Measurements from ENCODE around the gene MSRB1. TPM values are rescaled to one million over a fixed set of nuclear protein-coding genes. Genes with fewer than 3 reads are reported as not detected.
A peak's percentile ranks its signal among the peaks of the same experiment; 100 is the strongest.
"Not testable (repeated sequence)": the region's sequence is repeated elsewhere in the genome, so short reads cannot be mapped to it uniquely, and the experiment has no call there.

MSRB1 gene
- total and polyA plus RNA-seq, 5 donors, result 18.0 to 39.2 (median 26.9) TPM

DNA sequence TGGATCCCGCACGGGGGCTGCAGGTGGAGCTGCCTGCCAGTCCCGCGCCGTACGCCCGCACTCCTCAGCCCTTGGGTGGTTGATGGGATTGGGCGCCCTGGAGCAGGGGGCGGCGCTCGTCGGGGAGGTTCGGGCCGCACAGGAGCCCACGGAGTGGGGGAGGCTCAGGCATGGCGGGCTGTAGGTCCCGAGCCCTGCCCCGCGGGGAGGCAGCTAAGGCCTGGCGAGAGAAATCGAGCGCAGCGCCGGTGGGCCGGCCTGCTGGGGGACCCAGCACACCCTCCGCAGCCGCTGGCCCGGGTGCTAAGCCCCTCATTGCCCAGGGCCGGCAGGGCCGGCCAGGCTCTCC, 15.1 kb upstream of the MSRB1 start:
- H3K27me3 ChIP-seq (ENCODE audit: control insufficient read depth, insufficient read depth); H3K27ac ChIP-seq (ENCODE audit: low read length); H3K4me3 ChIP-seq (ENCODE audit: low read length); intact Hi-C loops (cut with DNase I); H3K4me1 ChIP-seq (ENCODE audit: control insufficient read depth, insufficient read depth, low read length); ATAC-seq; H3K9me3 ChIP-seq (ENCODE audit: control insufficient read depth, low read length): not testable (repeated sequence)
- DNase-seq, result peak in 2 of 3 donors; percentile 19 to 59
- WGBS, result 70% methylated on average over 30 of the region's 30 CpGs

DNA sequence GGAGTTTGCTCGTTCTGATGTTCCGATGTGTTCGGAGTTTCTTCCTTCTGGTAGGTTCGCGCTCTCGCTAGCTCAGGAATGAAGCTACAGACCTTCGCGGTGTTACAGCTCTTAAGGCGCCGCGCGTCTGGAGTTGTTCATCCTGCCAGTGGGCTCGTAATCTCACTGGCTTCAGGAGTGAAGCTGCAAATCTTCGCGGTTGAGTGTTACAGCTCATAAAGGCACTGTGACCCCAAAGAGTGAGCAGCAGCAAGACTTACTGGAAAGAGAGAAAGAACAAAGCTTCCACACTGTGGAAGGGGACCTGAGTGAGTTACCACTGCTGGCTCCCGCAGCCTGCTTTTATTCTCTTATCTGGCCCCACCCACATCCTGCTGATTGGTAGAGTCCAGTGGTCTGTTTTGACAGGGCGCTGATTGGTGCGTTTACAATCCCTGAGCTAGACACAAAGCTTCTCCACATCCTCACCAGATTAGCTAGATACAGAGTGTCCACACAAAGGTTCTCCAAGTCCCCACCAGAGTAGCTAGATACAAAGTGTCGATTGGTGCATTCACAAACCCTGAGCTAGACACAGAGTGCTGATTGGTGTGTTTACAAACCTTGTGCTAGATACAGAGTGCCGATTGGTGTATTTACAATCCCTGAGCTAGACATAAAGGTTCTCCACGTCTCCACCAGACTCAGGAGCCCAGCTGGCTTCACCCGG, 14.6 kb upstream of the MSRB1 start:
- H3K4me1 ChIP-seq (ENCODE audit: control insufficient read depth, insufficient read depth, low read length); intact Hi-C loops (cut with DNase I); H3K27ac ChIP-seq (ENCODE audit: low read length); H3K27me3 ChIP-seq (ENCODE audit: control insufficient read depth, insufficient read depth); ATAC-seq; H3K4me3 ChIP-seq (ENCODE audit: low read length); DNase-seq; H3K9me3 ChIP-seq (ENCODE audit: control insufficient read depth, low read length): not testable (repeated sequence)
- WGBS, result 84% methylated on average over 21 of the region's 22 CpGs

DNA sequence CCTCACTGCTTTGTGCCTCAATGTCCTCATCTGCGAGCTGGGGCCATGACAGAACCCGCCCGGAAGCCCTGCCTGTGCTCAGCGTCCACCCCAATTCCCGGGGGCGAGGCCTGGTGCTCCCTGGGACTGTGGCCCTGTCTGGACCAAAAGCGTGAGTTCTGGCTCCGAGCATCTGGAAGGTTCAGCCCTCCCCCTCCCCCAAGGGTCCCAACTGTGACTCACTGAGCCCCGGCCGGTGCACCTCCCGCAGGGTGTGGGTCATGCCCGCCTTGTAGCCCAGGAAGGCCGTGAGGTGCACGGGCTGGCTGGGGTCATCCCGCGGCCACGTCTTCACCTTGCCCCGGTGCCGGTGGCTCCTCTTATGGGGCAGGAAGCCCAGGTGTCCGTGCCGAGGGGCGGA, 10.7 kb upstream of the MSRB1 start:
- no peaks in the 10 kb centered on the region for H3K4me1 ChIP-seq (ENCODE audit: control insufficient read depth, insufficient read depth, low read length)
- no peak overlapping the region for H3K4me3 ChIP-seq (ENCODE audit: low read length)

DNA sequence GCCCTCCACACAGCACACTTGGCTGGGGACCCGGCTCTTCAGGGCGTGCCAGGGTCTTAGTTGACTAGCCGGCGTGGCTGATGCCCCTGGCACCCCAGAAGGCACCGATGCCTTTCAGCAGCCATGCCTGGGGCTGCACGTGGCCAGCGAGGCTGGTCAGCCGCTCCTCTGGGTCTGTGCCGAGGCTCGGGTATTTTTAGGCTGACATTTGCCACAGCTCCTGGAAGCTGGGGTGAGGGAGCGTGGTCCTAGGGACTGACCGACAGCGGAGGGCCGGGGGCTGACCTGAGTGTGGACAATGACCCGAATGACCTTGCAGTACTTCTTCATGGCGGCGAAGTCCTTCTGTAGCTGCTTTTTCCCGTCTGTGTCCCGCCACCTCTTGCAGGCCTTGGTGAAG, 7.6 kb upstream of the MSRB1 start:
- H3K4me1 ChIP-seq (ENCODE audit: control insufficient read depth, insufficient read depth, low read length), result no peaks in the 10 kb centered on the region
- ATAC-seq (peak; percentile 47 to 48), DNase-seq (peak in 2 of 3 donors; percentile 67 to 71)
- no peaks in the 10 kb centered on the region for H3K9me3 ChIP-seq (ENCODE audit: control insufficient read depth, low read length)
- WGBS, result 68% methylated on average over 19 of the region's 19 CpGs
- no peaks in the 10 kb centered on the region for H3K27me3 ChIP-seq (ENCODE audit: control insufficient read depth, insufficient read depth)
- intact Hi-C loops (cut with DNase I), result no loop called here
- H3K4me3 ChIP-seq (ENCODE audit: low read length), result no peak overlapping the region
- H3K27ac ChIP-seq (ENCODE audit: low read length), result peak overlapping the region; percentile 61

More for the DNA sequence above, 10.7 kb upstream of the MSRB1 start:
- Histone ChIP-seq H3K27ac (ENCODE audit: low read length) (peak overlapping the region; percentile 65), H3K9me3 (ENCODE audit: control insufficient read depth, low read length) (no peaks in the 10 kb centered on the region), H3K27me3 (ENCODE audit: control insufficient read depth, insufficient read depth) (no peaks in the 10 kb centered on the region)
- DNase-seq, result peak; percentile 13 to 41 (median 33)
- peak; percentile 6 to 10 for ATAC-seq
- intact Hi-C loops (cut with DNase I), result no loop called here
- WGBS, result 85% methylated on average over 22 of the region's 22 CpGs

DNA sequence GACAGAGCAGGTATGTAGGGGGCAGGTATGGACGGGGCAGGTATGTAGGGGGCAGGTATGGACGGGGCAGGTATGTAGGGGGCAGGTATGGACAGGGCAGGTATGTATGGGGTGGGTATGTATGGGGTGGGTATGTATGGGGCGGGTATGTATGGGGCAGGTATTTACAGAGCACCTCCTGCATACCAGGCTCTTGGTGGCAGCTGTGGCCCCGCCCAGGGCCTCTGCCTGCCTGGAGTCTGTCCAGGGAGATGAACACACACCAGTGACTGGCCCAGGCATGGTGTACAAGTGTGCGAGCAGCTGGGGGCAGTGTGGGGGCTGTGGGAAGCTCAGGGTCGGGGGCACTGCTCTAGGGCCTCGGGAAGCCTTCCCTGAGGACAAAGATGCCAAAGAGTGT, 7.0 kb upstream of the MSRB1 start:
- peak overlapping the region; percentile 7 for H3K27ac ChIP-seq (ENCODE audit: low read length)
- H3K27me3 ChIP-seq (ENCODE audit: control insufficient read depth, insufficient read depth), result no peaks in the 10 kb centered on the region
- no peaks in the 10 kb centered on the region for H3K9me3 ChIP-seq (ENCODE audit: control insufficient read depth, low read length)
- ATAC-seq, result no peak
- H3K4me1 ChIP-seq (ENCODE audit: control insufficient read depth, insufficient read depth, low read length), result no peaks in the 10 kb centered on the region
- peak in 1 of 3 donors; percentile 52 for DNase-seq
- H3K4me3 ChIP-seq (ENCODE audit: low read length), result no peak overlapping the region
- intact Hi-C loops (cut with DNase I), result no loop called here
- WGBS, result 66% methylated on average over 7 of the region's 7 CpGs

DNA sequence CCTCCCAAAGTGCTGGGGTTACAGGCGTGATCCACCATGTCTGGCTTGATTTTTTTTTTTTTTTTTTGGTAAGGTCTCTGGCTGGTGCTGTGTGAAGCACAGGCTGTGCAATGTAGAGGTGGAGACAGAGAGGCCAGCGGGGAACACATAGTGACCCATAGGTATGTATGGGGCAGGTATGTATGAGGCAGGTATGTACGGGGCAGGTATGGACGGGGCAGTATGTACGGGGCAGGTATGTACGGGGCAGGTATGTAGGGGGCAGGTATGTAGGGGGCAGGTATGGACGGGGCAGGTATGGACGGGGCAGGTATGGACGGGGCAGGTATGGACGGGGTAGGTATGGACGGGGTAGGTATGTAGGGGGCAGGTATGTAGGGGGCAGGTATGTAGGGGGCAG, 6.5 kb upstream of the MSRB1 start:
- Histone ChIP-seq H3K9me3 (ENCODE audit: control insufficient read depth, low read length) (no peaks in the 10 kb centered on the region), H3K27me3 (ENCODE audit: control insufficient read depth, insufficient read depth) (no peaks in the 10 kb centered on the region), H3K4me1 (ENCODE audit: control insufficient read depth, insufficient read depth, low read length) (no peaks in the 10 kb centered on the region), H3K27ac (ENCODE audit: low read length) (no peak overlapping the region), H3K4me3 (ENCODE audit: low read length) (no peak overlapping the region)
- no peak for ATAC-seq
- intact Hi-C loops (cut with DNase I), result no loop called here
- 95% methylated on average over 11 of the region's 11 CpGs for WGBS
- DNase-seq, result peak in 1 of 3 donors; percentile 13

DNA sequence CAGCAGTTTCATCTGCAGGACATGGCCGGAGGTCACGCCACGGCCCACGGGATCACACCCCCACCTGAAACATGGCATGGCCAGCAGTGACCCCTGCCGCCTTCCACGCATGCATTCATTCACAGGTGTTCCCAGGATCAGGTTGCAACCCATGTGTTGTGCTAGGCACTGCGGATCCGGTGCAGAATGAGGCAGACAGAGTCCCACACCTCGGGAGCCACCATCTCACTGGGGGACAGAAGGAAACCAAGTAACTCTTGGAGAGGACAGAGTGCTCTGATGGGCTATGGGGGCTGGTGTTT, 4.3 kb upstream of the MSRB1 start:
- Histone ChIP-seq H3K27ac (ENCODE audit: low read length) (no peak overlapping the region), H3K4me1 (ENCODE audit: control insufficient read depth, insufficient read depth, low read length) (peaks cover 2% of the 10 kb centered on the region), H3K9me3 (ENCODE audit: control insufficient read depth, low read length) (no peaks in the 10 kb centered on the region), H3K4me3 (ENCODE audit: low read length) (no peak overlapping the region), H3K27me3 (ENCODE audit: control insufficient read depth, insufficient read depth) (no peaks in the 10 kb centered on the region)
- 88% methylated on average over 9 of the region's 9 CpGs for WGBS
- DNase-seq (no peak), ATAC-seq (no peak)
- intact Hi-C loops (cut with DNase I), result no loop called here

DNA sequence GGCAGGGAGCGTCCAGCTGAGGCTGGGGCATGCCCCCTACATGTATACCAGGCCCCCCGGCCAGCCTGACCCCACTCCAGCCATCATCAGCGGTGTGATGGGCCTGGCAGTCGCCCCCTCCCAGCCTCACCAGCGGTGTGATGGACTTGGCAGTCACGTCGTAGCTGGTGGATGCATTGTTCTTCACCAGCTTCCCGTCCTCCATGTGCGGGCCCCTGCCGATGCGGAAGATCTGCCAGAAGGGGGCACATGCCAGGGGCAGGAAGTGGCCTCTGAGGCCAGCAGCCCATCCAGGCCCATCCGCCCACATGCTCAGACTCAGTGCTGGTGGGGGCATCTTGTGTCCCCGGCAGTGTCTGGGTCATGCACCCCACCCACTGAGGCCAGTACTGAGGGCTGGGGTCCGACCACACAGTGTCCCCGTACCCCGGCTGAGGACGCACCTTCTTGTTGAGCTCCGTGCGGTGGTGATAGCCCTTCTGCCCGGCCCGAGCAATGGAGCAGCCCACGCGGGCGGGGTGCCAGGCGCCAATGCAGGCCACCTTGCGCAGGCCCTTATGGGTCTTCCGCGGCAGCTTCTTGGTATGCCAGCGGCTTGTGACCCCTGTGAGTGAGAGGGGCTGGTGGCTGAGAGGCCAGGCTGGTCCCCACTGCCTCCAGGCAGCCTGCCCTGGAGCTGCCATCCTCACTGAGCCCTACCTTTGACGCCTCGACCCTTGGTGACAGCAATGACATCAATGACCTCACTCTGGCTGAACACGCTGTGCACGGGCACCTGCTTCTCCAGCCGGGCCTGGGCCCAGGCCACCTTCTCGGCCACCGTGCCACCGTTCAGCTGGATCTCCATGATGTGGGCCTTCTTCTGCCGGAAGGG, 3.7 kb upstream of the MSRB1 start:
- 84% methylated on average over 38 of the region's 38 CpGs for whole genome bisulfite sequencing
- DNase-seq (peak in 1 of 3 donors; percentile 50), ATAC-seq (no peak)
- Histone ChIP-seq H3K4me1 (ENCODE audit: control insufficient read depth, insufficient read depth, low read length) (peaks cover 5% of the 10 kb centered on the region), H3K9me3 (ENCODE audit: control insufficient read depth, low read length) (no peaks in the 10 kb centered on the region), H3K27me3 (ENCODE audit: control insufficient read depth, insufficient read depth) (no peaks in the 10 kb centered on the region), H3K27ac (ENCODE audit: low read length) (no peak overlapping the region), H3K4me3 (ENCODE audit: low read length) (no peak overlapping the region)
- intact Hi-C loops (cut with DNase I), result no loop called here

DNA sequence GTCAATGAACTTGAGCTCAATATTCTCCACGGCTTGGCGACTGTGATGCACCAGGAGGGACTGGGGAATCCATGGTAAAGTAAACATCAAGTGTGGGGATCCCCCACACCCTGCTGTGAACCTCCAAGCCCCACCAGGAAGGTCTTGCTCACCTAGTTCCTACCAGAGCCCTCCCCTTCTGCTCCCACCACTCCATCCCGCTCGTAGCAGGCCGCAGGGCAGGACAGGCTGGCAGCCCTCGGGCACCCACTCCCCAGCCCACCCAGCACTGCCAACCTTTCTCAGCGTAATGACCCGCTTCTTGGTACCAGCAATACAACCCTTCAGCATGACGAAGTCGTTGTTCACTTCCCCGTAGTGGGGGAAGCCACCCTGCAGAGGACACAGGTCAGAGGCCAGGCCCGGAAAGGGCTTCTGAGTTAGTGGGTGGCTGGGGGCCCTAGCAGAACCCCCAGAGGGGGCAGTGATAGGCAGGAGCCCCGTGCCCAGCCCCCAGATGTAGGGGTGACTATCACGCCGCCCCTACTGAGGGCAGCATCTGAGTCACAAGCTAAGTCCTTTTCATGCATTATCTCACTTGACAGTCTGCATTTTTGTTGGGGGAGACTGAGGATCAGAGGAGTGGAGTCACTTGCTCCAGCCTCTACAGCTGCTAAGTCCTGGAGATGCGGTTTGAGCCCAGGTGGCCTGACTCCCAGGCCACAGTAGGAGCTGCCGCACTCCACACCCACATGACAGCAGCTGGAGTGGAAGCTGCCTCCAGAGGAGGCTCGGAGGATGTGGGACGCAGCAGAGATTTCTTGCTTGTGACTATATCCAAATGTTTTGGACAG, 2.8 kb upstream of the MSRB1 start:
- DNase-seq, result no peak
- 84% methylated on average over 19 of the region's 19 CpGs for WGBS
- intact Hi-C loops (cut with DNase I), result no loop called here
- Histone ChIP-seq H3K4me3 (ENCODE audit: low read length) (no peak overlapping the region), H3K27me3 (ENCODE audit: control insufficient read depth, insufficient read depth) (no peaks in the 10 kb centered on the region), H3K27ac (ENCODE audit: low read length) (no peak overlapping the region), H3K4me1 (ENCODE audit: control insufficient read depth, insufficient read depth, low read length) (peaks cover 5% of the 10 kb centered on the region), H3K9me3 (ENCODE audit: control insufficient read depth, low read length) (no peaks in the 10 kb centered on the region)
- ATAC-seq, result no peak

DNA sequence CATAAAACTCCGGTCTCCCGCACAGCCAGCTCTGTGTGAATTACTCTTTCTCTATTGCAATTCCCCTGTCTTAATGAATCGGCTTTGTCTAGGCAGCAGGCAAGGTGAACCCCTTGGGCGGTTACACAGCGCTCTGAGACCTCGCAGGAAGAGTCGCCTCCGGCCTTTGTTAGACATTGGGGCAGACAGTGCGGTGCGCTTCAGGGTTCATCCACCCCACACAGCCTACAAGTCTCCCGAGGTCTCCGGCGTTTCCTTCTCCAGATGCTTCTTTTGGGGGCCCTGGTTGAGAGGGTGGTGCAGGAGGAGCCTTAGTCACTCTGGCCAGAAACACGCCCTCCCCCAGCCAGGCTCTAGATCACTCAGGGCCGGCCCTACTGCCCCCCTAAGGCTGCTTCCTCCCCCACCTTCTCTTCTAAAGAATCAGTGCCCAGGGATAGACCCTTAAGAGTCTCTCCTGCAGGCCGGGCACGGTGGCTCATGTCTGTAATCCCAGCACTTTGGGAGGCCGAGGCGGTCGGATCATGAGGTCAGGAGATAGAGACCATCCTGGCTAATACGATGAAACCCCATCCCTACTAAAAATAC, 1.7 kb upstream of the MSRB1 start:
- no peaks in the 10 kb centered on the region for H3K9me3 ChIP-seq (ENCODE audit: control insufficient read depth, low read length)
- intact Hi-C loops (cut with DNase I), result no loop called here
- 92% methylated on average over 21 of the region's 21 CpGs for WGBS
- H3K4me1 ChIP-seq (ENCODE audit: control insufficient read depth, insufficient read depth, low read length), result peaks cover 5% of the 10 kb centered on the region
- ATAC-seq, result no peak
- no peak overlapping the region for H3K27ac ChIP-seq (ENCODE audit: low read length)
- H3K4me3 ChIP-seq (ENCODE audit: low read length), result no peak overlapping the region
- DNase-seq, result no peak
- H3K27me3 ChIP-seq (ENCODE audit: control insufficient read depth, insufficient read depth), result no peaks in the 10 kb centered on the region
